H9 (cell line): ENCODE results near the gene GRK4. TPM values are rescaled to one million over a fixed set of nuclear protein-coding genes. Genes with fewer than 3 reads are reported as not detected.
"Not testable (repeated sequence)": the region's sequence is repeated elsewhere in the genome, so short reads cannot be mapped to it uniquely, and the experiment has no call there.

Source experiments
- DNase-seq: peaks from one replicate; pipeline ENCODE4 v3.0.0-alpha.2; 2017
- H2AFZ ChIP-seq: one replicate; pipeline ENCODE4 v1.6.1; 2013; ENCODE audit warnings: mild to moderate bottlenecking, low read length, control low read depth, moderate library complexity
- H2AK5ac ChIP-seq: 2 replicates; pipeline ENCODE4 v1.6.1; 2013; ENCODE audit warnings: low read length, control low read depth, mixed read lengths; ENCODE audit not compliant: insufficient read length
- H2BK120ac ChIP-seq: one replicate; pipeline ENCODE4 v1.6.1; 2013; ENCODE audit warnings: low read depth, mild to moderate bottlenecking, low read length, control low read depth, inconsistent platforms; ENCODE audit not compliant: poor library complexity, severe bottlenecking
- H2BK12ac ChIP-seq: 2 replicates; pipeline ENCODE4 v1.6.1; 2013; ENCODE audit warnings: low read length, control low read depth, mixed read lengths, low read depth; ENCODE audit not compliant: insufficient read length
- H2BK15ac ChIP-seq: 2 replicates; pipeline ENCODE4 v1.6.1; 2013; ENCODE audit warnings: low read depth, low read length, control low read depth
- H2BK20ac ChIP-seq: one replicate; pipeline ENCODE4 v1.6.1; 2013; ENCODE audit warnings: low read depth, mild to moderate bottlenecking, low read length, control low read depth, inconsistent platforms; ENCODE audit not compliant: poor library complexity, severe bottlenecking
- H2BK5ac ChIP-seq: 2 replicates; pipeline ENCODE4 v1.6.1; 2013; ENCODE audit warnings: low read length, control low read depth, mixed read lengths; ENCODE audit not compliant: insufficient read length
- H3K14ac ChIP-seq: 2 replicates; pipeline ENCODE4 v1.6.1; 2013; ENCODE audit warnings: low read length, control low read depth; ENCODE audit not compliant: insufficient read depth
- H3K18ac ChIP-seq: 2 replicates; pipeline ENCODE4 v1.6.1; 2013; ENCODE audit warnings: low read depth, mild to moderate bottlenecking, mixed read lengths, low read length, control low read depth; ENCODE audit not compliant: insufficient read length
- H3K23ac ChIP-seq: 2 replicates; pipeline ENCODE4 v1.6.1; 2013; ENCODE audit warnings: low read length, control low read depth, mixed read lengths, low read depth; ENCODE audit not compliant: insufficient read length
- H3K23me2 ChIP-seq: 2 replicates; pipeline ENCODE4 v1.6.1; 2013; ENCODE audit warnings: low read depth, mild to moderate bottlenecking, mixed read lengths, low read length, control low read depth; ENCODE audit not compliant: insufficient read length, poor library complexity, severe bottlenecking
- H3K27ac ChIP-seq: 2 replicates; pipeline ENCODE4 v1.5.1; 2013; ENCODE audit warnings: low read length, control low read depth, mixed read lengths, low read depth; ENCODE audit not compliant: insufficient read length
- H3K27me3 ChIP-seq: 2 replicates; pipeline ENCODE4 v1.6.1; 2013; ENCODE audit warnings: low read length, control low read depth, inconsistent platforms; ENCODE audit not compliant: insufficient read depth
- H3K4ac ChIP-seq: 2 replicates; pipeline ENCODE4 v1.6.1; 2013; ENCODE audit warnings: low read depth, mild to moderate bottlenecking, control low read depth, inconsistent platforms, low read length, moderate library complexity
- H3K4me1 ChIP-seq: 2 replicates; pipeline ENCODE4 v1.6.1; 2013; ENCODE audit warnings: low read length, control low read depth, inconsistent platforms; ENCODE audit not compliant: insufficient read depth
- H3K4me2 ChIP-seq: 2 replicates; pipeline ENCODE4 v1.6.1; 2013; ENCODE audit warnings: low read length, control low read depth, mixed read lengths; ENCODE audit not compliant: insufficient read length, insufficient read depth
- H3K56ac ChIP-seq: 2 replicates; pipeline ENCODE4 v1.6.1; 2013; ENCODE audit warnings: low read depth, mild to moderate bottlenecking, mixed read lengths, low read length, control low read depth; ENCODE audit not compliant: insufficient read length
- H3K79me1 ChIP-seq: 2 replicates; pipeline ENCODE4 v1.6.1; 2013; ENCODE audit warnings: low read depth, mild to moderate bottlenecking, moderate library complexity, low read length, control low read depth, inconsistent platforms; ENCODE audit not compliant: insufficient read depth, poor library complexity, severe bottlenecking
- H3K79me2 ChIP-seq: 2 replicates; pipeline ENCODE4 v1.6.1; 2013; ENCODE audit warnings: low read length, control low read depth, inconsistent platforms; ENCODE audit not compliant: insufficient read depth
- H3K9ac ChIP-seq: 2 replicates; pipeline ENCODE4 v1.6.1; 2013; ENCODE audit warnings: low read length, control low read depth, mixed read lengths; ENCODE audit not compliant: insufficient read length; ENCODE audit errors: extremely low read depth
- H3K9me3 ChIP-seq: one replicate; pipeline ENCODE4 v1.6.1; 2013; ENCODE audit warnings: low read depth, low read length, inconsistent platforms; ENCODE audit not compliant: control insufficient read depth
- H3T11ph ChIP-seq: one replicate; pipeline ENCODE4 v1.6.1; 2013; ENCODE audit warnings: mild to moderate bottlenecking, low read length, control low read depth, inconsistent platforms
- H4K20me1 ChIP-seq: one replicate; pipeline ENCODE4 v1.6.1; 2013; ENCODE audit not compliant: control insufficient read depth, insufficient read length, insufficient read depth
- H4K5ac ChIP-seq: 2 replicates; pipeline ENCODE4 v1.6.1; 2013; ENCODE audit warnings: low read depth, mild to moderate bottlenecking, mixed read lengths, low read length, control low read depth; ENCODE audit not compliant: insufficient read length
- H4K8ac ChIP-seq: replicated peaks from 2 replicates; pipeline ENCODE4 v1.6.1; 2013; ENCODE audit warnings: low read length, control low read depth, mixed read lengths, low read depth; ENCODE audit not compliant: insufficient read length
- H4K91ac ChIP-seq: 2 replicates; pipeline ENCODE4 v1.6.1; 2013; ENCODE audit warnings: low read depth, mild to moderate bottlenecking, moderate library complexity, mixed read lengths, low read length, control low read depth; ENCODE audit not compliant: insufficient read length
- H3K27ac Mint-ChIP-seq, 3 experiments: 2 replicates in 2 of 3; 3 replicates in 1 of 3; pipeline ENCODE4 v1.8.0; 2020 to 2021; ENCODE audit warnings: mixed read lengths in 3 of 3, mild to moderate bottlenecking in 1 of 3, moderate library complexity in 1 of 3
- H3K27me3 Mint-ChIP-seq: 2 replicates; pipeline ENCODE4 v1.8.0; 2021; ENCODE audit warnings: low read depth, mild to moderate bottlenecking, moderate library complexity, mixed read lengths
- H3K36me3 Mint-ChIP-seq, 3 experiments: 2 replicates in 2 of 3; 3 replicates in 1 of 3; pipeline ENCODE4 v1.8.0; 2020 to 2021; ENCODE audit warnings: low read depth in 3 of 3, mixed read lengths in 3 of 3; ENCODE audit not compliant: insufficient read depth in 1 of 3
- H3K4me1 Mint-ChIP-seq, 2 experiments: 2 replicates each; pipeline ENCODE4 v1.8.0; 2020; ENCODE audit warnings: mixed read lengths in 2 of 2
- H3K4me3 Mint-ChIP-seq, 2 experiments: 2 replicates in 1 of 2; 3 replicates in 1 of 2; pipeline ENCODE4 v1.8.0; 2020 to 2021; ENCODE audit warnings: mild to moderate bottlenecking in 2 of 2, mixed read lengths in 2 of 2, moderate library complexity in 1 of 2
- H3K9me3 Mint-ChIP-seq, 2 experiments: 2 replicates in 1 of 2; 3 replicates in 1 of 2; pipeline ENCODE4 v1.8.0; 2020; ENCODE audit warnings: mild to moderate bottlenecking in 2 of 2, mixed read lengths in 2 of 2, moderate library complexity in 1 of 2
- CTCF ChIP-seq: fragments of 200-600 bp; sonication (generic); conservative IDR thresholded peaks from 3 replicates; pipeline ENCODE4 v1.8.0; 2021; ENCODE audit warnings: antibody characterized with exemption, mild to moderate bottlenecking
- whole genome bisulfite sequencing: extraction: QIAGEN DNeasy Blood & Tissue Kit; methylation state at CpG from one replicate; pipeline ENCODE4 v1.1.7; 2013; ENCODE audit warnings: missing lambda C conversion rate, low lambda C conversion rate, mixed read lengths; ENCODE audit not compliant: insufficient read length; ENCODE audit errors: extremely low coverage; 5-methylcytosine and 5-hydroxymethylcytosine counted together
- total RNA-seq: library from RNA; stranded (reverse); gene quantifications from 2 replicates; pipeline ENCODE4 v1.2.1, GENCODE V29; 2021

Gene GRK4
- total RNA-seq, 1 experiment from 2014 or later, result 4.8 TPM

GRCh38 chr4:2955186-2956044, 8.0 kb upstream of the GRK4 start:
- not testable (repeated sequence) for H3K4me1 Mint-ChIP-seq, H3K79me2 ChIP-seq, H3K14ac ChIP-seq, H3K27me3 ChIP-seq, H4K91ac ChIP-seq, H2BK120ac ChIP-seq, H3K9ac ChIP-seq, H2AK5ac ChIP-seq, H2BK20ac ChIP-seq, H3K4me3 Mint-ChIP-seq, H3K27ac ChIP-seq, H4K8ac ChIP-seq, H2BK15ac ChIP-seq, H3K18ac ChIP-seq, H3K56ac ChIP-seq, H3K23me2 ChIP-seq, H3K23ac ChIP-seq, H3K27ac Mint-ChIP-seq, H3K4me2 ChIP-seq, H4K5ac ChIP-seq, H4K20me1 ChIP-seq, H2BK12ac ChIP-seq, H3K4ac ChIP-seq, H3T11ph ChIP-seq, H3K79me1 ChIP-seq, DNase-seq, H3K4me1 ChIP-seq, H2AFZ ChIP-seq, H2BK5ac ChIP-seq, H3K27me3 Mint-ChIP-seq
- peaks cover 14% of the 10 kb centered on the region for H3K9me3 ChIP-seq
- WGBS, result no CpG with 5 or more reads among the region's 44 CpGs
- peaks cover 33 to 35% of the 10 kb centered on the region in 2 experiments for H3K9me3 Mint-ChIP-seq
- TF ChIP-seq CTCF, result peak; percentile 33
- peaks cover 89 to 90% (median 90%) of the 10 kb centered on the region in 3 experiments for H3K36me3 Mint-ChIP-seq
